ENCODE results near the gene TOMM70. TPM values are rescaled to one million over a fixed set of nuclear protein-coding genes. Genes with fewer than 3 reads are reported as not detected.

Gene TOMM70
- total and polyA plus RNA-seq, 7 donors, result 51.1 to 97.2 (median 76.7) TPM

GRCh38 chr3:100429187-100429716 lies 28.4 kb upstream of the TOMM70 start:
- intact Hi-C loops (cut with DNase I), result no loop called here
- H3K9me3 ChIP-seq, result no peaks in the 10 kb centered on the region

GRCh38 chr3:100427699-100428098 lies 26.8 kb upstream of the TOMM70 start:
- DNase-seq (no peak), ATAC-seq (no peak)
- Histone ChIP-seq H3K9me3 (no peaks in the 10 kb centered on the region), H3K27me3 (ENCODE audit: insufficient read depth in 3 of 3, low read length in 2 of 3) (no peaks in the 10 kb centered on the region), H3K4me1 (no peaks in the 10 kb centered on the region), H3K36me3 (ENCODE audit: insufficient read depth in 1 of 2, low read depth in 1 of 2) (no peaks in the 10 kb centered on the region), H3K4me3 (no peak overlapping the region), H3K27ac (no peak overlapping the region)
- 45 to 53% (median 51%) methylated on average over 2 of the region's 2 CpGs for WGBS, 3 donors
- no peak for TF ChIP-seq CTCF (IDR thresholded peaks at IDR 0.05)
- intact Hi-C loops (cut with DNase I), result no loop called here

More at GRCh38 chr3:100429187-100429716, 28.4 kb upstream of the TOMM70 start:
- Histone ChIP-seq H3K27me3 (ENCODE audit: insufficient read depth in 3 of 3, low read length in 2 of 3) (no peaks in the 10 kb centered on the region), H3K4me1 (no peaks in the 10 kb centered on the region), H3K36me3 (ENCODE audit: insufficient read depth in 1 of 2, low read depth in 1 of 2) (no peaks in the 10 kb centered on the region), H3K4me3 (no peak overlapping the region), H3K27ac (no peak overlapping the region)
- TF ChIP-seq CTCF (IDR thresholded peaks at IDR 0.05), result no peak
- WGBS, 3 donors, result 91 to 95% (median 91%) methylated on average over 2 of the region's 2 CpGs
- no peak for DNase-seq
- ATAC-seq, result no peak

- Histone ChIP-seq H3K4me1 (no peaks in the 10 kb centered on the region), H3K27me3 (ENCODE audit: insufficient read depth in 3 of 3, low read length in 2 of 3) (no peaks in the 10 kb centered on the region), H3K9me3 (no peaks in the 10 kb centered on the region), H3K27ac (no peak overlapping the region), H3K4me3 (no peak overlapping the region), H3K36me3 (ENCODE audit: insufficient read depth in 1 of 2, low read depth in 1 of 2) (no peaks in the 10 kb centered on the region)
- 44 to 48% (median 44%) methylated on average over 8 of the region's 8 CpGs for WGBS, 3 donors
- no peak for TF ChIP-seq CTCF (IDR thresholded peaks at IDR 0.05)
- intact Hi-C loops (cut with DNase I), result no loop called here
- ATAC-seq, result no peak
- no peak for DNase-seq
These were observed 25.3 kb upstream of the TOMM70 start for GRCh38 chr3:100426067-100426682.

- ATAC-seq (no peak), DNase-seq (no peak)
- Histone ChIP-seq H3K9me3 (no peaks in the 10 kb centered on the region), H3K36me3 (ENCODE audit: insufficient read depth in 1 of 2, low read depth in 1 of 2) (no peaks in the 10 kb centered on the region), H3K27me3 (ENCODE audit: insufficient read depth in 3 of 3, low read length in 2 of 3) (no peaks in the 10 kb centered on the region), H3K4me3 (no peak overlapping the region), H3K27ac (no peak overlapping the region), H3K4me1 (no peaks in the 10 kb centered on the region)
- intact Hi-C loops (cut with DNase I), result no loop called here
- WGBS, 3 donors, result 55 to 86% (median 77%) methylated on average over 1 of the region's 1 CpG
- TF ChIP-seq CTCF (IDR thresholded peaks at IDR 0.05), result no peak
These were observed 24.4 kb upstream of the TOMM70 start for GRCh38 chr3:100425316-100425715.

- 92 to 96% (median 93%) methylated on average over 2 of the region's 2 CpGs for WGBS, 3 donors
- Histone ChIP-seq H3K4me1 (no peaks in the 10 kb centered on the region), H3K27me3 (ENCODE audit: insufficient read depth in 3 of 3, low read length in 2 of 3) (no peaks in the 10 kb centered on the region), H3K9me3 (no peaks in the 10 kb centered on the region), H3K27ac (no peak overlapping the region), H3K36me3 (ENCODE audit: insufficient read depth in 1 of 2, low read depth in 1 of 2) (no peaks in the 10 kb centered on the region), H3K4me3 (no peak overlapping the region)
- no peak for TF ChIP-seq CTCF (IDR thresholded peaks at IDR 0.05)
- DNase-seq (no peak), ATAC-seq (no peak)
- intact Hi-C loops (cut with DNase I), result no loop called here
These were observed 23.4 kb upstream of the TOMM70 start for GRCh38 chr3:100424261-100424660.
